CD4-positive, alpha-beta T cell treated with Interleukin-4 for 4 hours (primary cell): Measurements from ENCODE around the gene ILDR1.

Experiments
- DNase-seq: peaks from one replicate; pipeline ENCODE4 v3.0.0-alpha.2; 2020

ILDR1 gene

DNA sequence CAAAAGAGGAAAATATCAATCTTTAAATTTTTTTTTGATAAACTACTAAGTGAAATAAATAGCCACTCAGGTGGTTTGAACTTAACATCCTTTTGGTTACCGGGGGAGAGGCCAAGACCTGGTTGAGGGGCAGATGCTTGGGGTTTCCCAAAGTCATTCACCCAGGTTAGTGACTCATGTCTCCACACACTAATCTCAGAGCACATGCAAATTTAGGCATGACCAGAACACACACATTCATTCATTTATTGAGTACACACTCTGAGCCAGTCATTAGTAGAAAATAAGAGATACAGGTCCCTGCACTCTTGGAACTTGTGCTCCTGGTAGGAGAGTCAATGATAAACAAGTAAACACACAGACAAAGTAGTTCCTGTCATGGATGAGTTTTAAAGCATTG lies 7.3 kb downstream of the ILDR1 start:
- no peak for DNase-seq

DNA sequence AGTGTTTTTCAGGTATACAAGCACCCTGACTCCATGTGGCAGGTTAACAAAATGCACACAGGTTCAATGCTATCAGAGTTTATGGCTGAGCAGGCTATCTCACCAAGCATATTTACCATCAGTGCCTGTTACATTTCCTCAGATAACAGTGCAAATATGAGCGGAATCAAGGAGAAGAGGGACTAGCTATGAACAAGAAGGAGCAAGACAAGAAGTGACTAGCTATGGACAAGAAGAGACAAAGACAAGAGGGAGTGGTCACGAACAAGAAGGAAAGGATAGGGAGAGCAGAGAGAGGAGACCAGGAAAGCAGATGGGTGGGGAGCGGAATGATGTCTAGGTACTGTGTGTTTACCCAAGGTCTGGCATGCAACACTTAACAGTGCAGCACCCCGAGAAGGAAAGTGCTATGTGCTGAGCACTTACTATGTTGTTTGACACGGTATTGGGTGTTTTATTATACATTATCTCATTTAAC lies 8.6 kb downstream of the ILDR1 start:
- DNase-seq: no peak

DNA sequence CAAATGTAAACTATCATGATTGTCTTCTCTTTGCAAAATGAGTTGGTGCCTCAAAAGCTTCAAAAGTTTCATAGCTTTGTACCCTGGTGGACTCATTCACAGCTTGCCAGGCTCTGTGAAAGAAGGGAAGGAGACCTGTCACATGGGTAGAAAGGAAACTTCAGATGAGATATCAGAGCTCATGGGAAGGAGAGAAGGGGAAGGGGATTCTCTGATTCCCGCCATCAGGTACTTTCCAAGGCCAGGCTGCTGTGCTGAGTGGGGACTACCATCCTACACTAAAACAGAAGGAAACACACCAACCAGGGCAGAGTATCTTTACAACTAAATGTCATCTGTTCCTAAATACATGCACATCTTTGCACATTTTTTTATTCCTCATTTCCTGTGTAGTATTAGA lies 9.2 kb downstream of the ILDR1 start:
- no peak for DNase-seq

DNA sequence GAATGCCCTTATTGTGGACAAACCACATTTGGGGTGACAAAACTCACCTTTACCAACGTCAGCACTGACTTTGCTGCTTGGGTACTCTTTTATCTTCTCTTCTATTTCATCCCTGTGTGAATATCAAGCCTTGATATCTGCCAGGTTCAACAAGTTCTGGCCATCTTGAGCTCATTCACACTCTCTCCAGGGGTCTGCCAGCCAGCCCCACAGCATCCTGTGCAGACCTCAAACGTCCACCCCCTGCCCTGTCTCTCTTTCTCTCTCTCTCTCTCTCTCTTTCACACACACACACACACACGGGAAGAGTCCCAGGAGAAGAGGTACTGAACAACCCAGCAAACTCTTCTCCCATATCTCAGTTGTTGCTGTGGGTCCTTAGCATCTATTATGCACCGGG lies 10.7 kb downstream of the ILDR1 start:
- no peak for DNase-seq

DNA sequence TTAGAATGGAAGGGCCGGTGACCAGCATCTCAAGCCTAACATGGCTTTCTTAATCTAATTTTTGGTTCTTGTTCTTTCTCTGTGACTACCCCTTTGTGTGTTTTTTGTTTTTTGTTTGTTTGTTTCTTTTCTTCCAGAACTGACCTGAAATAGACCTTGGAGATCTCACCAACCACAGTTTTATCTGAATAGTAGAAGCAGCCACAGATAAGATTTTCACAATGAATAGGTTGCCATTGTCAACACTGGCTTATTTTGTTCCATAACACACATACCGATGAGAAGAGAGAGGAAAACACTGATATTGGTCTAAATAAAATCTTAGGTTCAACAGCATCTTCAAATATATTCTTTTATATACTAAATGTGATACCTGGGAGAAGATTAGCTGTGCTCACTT lies 11.5 kb downstream of the ILDR1 start:
- DNase-seq: no peak

DNA sequence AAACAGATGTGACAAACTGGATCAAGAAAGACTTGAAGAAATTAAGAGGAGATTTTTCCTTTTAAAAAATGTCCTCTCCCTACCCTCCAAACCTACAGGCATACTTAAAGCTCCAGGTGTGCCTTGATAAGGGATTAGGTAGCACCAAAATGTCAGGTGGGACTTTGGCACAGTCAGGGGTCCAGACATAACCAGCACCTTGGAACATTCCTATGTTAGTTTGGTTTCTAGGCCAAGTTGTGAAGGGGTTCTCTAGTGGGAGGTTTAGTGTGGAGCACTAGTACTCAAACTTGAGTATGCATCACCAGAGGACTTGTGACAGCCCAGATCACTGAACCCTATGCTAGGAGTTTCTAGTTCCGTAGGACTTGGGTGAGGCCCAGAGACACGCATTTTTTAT lies 13.9 kb downstream of the ILDR1 start:
- DNase-seq: no peak

DNA sequence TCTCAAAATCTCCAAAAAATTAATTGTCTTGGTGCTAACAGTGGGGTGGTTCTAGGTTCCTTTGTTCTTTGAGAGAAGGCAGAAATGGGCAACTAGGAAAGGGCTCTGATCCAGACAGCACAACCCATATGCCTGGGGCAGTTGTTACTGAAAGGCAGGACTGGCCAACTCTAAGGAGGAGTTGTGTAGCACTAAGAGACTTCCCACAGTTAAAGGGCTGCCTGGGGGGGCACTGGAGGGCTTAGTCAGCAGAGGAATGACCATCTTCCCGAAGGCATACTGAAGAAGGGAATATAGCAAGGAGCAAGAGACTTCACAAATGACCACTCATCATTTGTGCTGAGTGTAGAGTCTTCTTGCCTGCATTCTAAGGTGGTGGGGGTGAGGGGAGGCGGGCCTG lies 15.8 kb downstream of the ILDR1 start:
- no peak for DNase-seq

DNA sequence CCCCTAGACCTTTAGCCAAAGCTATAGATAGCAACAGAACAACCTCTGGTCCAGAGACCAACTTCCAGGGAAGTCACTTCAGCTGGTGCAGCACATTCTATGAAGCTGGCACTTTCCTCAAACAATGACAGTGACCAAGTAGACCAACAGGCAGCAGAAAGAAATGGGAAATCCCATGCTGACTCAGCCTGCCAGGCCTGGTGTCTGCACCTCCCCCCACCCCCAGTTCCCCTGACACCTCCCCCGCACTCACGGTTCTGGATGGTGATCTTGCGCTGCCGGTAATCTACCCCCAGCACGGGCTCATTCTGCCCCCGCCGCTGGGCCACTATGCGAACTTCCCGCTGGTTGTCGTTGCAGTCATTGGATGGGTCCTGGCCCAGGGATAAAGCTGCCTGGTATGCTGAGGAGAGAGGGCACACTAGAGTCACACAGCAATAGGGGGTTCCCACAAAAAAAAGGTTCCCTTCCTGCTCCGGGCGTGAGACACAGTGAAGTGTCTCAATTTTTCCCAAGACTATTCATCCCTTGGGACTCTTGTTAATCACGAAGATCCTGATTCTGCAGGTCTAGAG lies 17.0 kb downstream of the ILDR1 start:
- DNase-seq: no peak

DNA sequence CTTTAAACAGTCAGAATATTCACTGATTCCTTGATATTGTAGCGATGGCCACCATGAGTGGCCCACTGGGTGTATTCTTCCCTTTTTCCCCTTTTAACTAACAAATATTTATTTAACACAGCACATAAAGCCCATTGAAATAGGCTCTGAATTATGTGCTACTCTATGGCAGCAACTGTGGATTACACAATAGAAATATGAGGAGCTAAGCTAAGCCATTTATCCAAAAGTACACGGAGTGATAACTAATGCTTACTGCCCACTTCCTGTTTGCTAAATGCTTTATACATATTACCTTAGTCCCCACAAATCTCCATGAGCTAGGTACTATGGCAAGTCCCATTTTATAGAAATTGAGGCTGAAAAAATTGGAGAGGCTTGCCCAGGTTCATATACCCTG lies 17.9 kb downstream of the ILDR1 start:
- DNase-seq: no peak

DNA sequence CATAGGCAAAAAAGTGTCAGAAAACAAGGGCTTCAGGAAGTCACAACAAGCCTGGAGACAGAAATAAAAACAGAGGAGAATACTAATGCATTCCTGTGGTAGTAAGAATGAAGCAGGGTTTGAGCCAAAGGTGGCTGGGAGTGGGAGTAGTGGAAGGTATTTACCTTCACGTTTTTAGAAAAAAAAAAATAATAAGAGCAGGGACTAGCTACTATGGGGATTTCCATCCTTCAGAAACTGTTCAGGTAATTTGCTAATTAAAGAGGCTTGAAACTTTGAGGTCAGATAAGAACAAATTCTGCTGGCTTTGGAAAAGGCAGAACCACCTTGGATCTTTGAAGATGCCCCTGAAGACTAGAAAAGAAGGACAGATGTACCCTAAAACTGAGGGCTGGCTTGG lies 18.4 kb downstream of the ILDR1 start:
- no peak for DNase-seq

DNA sequence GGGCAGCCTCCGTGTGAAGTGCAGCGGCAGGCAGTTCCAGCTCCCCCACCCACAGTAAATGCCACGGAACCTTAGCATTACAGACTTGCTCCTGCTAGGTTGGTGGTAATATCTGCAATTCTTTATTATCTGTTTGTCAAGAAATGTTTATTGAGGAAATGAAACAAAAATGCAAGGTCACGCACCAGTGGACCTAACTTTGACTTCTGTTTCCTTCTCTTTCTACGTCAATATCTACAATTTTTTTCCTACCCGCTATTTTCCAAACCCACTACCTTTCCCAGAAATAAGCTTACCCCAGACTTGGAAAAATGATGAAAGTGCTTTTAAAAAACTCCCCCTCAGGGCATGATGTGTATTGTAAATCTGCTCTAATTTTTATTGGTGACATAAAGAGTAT lies 18.9 kb downstream of the ILDR1 start:
- DNase-seq: no peak

DNA sequence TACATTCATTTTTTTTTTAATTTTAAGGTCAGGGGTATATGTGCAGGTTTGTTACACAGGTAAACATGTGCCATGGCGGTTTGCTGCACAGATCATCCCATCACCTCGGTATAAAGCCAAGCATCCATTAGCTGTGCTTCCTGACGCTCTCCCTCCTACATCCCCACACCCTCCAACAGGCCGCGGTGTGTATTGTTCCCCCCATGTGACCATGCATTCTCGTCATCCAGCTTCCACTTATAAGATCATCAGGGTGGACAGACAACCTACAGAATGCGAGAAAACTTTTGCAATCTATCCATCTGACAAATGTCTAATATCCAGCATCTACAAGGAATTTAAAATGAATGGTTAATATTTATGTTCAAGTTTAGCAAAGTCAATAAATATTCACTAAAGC lies 19.4 kb downstream of the ILDR1 start:
- no peak for DNase-seq

DNA sequence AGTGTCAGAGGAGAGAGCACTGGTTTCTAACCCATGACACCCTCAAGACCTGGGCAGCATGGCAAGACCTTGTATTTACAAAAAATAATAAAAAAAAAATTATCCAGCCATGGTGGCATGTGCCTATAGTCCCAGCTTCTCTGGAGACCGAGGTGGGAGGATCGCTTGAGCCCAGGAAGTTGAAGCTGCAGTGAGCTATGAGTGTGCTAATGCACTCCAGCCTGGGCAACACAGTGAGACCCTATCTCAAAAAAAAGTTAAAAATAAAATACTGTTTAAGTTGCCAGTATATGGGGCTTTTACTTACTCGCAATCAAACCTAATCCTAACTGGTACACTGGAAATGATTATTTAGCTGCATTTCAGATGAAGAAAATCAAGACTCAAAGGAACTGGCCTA lies 20.2 kb downstream of the ILDR1 start:
- DNase-seq: no peak

DNA sequence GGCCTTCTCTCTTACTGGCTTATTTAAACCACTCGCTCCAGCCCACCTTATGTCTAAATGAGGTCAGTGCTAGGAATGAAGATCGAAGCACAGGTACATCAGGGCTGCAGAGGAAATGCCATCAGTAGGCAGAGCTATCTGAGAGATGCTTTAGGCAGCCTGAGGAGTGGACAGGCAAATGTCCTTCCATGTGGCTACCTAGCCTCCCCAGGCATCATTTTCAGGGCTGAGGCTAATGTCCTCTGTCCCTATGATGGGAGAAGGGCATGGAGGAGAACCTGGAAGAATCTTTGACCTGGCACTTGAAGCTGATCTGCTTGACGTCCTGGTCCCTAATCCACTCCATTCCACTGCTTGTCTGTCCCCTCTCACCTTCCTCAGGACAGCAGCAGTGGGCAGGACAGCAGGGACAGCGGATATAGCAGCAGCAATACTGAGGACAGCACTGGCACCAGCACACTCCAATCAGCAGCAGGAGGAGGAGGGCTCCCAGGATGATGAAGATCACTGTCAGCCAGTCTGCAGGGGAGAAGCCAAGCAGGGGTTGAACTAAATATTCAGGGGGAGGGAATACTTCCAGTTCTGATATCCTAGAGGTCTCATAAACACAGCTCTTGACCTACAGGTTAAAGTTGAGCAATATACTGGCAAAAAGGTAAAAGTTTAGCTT lies 21.0 kb downstream of the ILDR1 start:
- DNase-seq: no peak

DNA sequence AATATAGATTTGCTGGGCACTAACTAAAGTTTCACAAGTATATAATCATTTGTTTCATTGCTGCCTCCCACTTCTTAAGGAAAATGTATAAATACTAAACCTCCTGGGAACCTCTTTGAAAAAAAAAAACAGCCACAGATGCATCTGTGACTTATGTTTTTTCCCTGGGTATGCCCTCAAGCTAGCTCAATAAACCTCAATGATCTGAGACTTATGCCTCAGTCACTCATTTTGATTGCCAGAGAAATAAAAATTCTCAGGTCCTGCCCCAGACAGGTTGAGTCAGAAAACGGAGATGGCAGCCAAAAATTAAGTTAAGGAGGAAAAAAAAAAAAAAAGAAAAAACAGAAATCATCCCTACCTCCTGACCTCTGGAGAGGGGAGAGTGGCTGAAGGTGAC lies 22.1 kb downstream of the ILDR1 start:
- DNase-seq: no peak

DNA sequence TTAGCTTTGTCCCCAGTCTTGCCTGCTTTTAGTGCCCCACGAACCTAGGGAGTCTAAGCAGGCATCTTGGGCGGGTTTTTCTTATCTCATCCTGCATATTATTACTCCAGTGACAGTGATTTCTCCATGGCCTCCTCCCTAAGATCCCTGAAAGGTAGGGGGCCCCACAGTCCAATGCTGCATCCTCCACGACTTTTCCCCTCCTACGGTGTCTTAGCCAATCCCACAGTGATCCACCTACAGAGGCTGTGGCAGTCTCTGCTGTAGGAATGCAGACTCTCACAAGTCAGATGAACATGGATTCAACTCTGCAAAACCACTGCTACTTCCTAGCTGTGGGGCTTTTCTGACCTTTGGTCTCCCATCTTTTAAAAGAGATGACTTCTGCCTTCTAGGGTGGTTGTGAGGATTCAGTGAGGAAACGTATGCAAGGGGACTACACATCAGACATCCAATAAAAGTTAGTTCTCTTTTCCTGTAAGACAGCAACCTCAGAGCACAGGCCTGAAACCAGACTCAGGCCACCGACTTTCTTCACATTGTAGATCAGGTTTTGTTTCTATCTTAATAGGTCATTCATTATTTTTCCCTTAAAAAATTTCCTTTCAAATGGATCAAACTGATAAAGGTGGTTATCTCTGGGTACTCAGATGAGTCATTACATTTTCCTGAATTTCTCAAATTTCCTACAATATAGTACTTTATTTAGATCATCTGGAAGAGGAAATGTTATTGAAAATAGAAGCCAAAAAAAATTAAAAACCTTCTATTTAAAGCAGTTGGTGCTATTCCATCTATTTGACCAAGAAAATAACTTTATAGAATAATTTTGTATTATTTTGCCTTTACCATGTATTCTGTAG lies 23.2 kb downstream of the ILDR1 start:
- no peak for DNase-seq

DNA sequence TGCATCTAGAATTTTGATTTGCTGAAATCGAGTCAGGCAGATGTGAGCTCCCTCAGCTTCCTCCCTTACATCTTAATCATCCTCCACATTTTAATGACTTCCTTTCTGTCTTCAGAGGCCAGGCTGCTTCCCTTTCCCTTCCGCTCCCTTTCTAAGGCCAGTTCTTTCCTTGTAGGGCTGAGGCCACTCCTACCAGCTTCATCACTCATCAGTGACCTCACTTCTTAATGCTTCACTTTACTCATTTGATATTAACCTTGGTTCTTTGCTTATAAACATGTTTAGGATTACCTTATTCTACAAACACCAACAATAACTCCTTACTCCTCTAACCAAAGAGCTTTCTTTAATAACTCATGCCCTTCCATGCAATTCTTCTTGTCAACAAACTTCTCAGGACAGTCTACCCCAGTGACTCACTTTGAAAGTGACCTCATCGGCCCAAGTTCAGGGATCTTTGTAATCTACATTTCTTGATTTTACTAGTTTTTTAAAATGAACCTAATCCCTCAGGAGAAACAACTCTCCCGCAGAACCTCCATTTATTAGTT lies 23.9 kb downstream of the ILDR1 start:
- DNase-seq: peak; percentile 17

DNA sequence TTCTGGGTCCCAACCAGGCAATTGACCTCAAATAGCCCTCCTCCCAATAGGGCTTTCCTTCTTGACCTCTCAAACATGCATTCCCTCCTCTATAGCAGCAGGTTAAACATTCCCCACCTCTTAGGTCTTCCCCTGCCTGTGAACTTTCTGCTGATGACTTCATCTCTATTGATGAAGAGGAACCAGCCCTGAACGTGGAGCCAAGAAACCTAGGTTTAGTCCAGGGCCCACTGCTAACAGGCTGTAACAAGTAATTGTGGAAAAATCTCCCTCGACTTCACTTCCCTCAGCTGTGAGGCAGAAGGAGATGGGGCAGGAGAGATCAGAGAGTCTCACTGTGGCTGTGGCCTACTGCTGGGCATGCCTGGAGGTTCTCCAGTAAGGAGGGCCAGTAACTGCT lies 24.7 kb downstream of the ILDR1 start:
- DNase-seq: no peak

DNA sequence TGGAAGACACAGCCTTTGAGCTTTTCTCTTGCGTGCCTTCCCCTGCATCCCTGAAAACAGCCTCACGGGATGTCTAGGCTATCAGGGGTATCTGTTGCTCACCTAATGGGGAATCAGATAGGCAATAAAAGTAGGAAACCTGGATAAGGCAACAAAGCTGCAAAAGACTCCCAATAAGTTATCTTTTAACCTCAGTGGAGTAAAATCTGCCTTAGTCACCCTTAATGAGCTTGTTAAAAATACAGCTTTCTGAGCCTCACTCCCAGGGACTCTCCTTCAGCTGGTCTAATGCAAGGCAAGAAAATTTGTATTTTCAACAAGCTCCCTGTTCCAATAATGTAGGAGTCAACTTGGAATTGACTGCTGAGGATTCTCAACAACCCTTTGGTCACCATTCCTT lies 25.6 kb downstream of the ILDR1 start:
- no peak for DNase-seq

DNA sequence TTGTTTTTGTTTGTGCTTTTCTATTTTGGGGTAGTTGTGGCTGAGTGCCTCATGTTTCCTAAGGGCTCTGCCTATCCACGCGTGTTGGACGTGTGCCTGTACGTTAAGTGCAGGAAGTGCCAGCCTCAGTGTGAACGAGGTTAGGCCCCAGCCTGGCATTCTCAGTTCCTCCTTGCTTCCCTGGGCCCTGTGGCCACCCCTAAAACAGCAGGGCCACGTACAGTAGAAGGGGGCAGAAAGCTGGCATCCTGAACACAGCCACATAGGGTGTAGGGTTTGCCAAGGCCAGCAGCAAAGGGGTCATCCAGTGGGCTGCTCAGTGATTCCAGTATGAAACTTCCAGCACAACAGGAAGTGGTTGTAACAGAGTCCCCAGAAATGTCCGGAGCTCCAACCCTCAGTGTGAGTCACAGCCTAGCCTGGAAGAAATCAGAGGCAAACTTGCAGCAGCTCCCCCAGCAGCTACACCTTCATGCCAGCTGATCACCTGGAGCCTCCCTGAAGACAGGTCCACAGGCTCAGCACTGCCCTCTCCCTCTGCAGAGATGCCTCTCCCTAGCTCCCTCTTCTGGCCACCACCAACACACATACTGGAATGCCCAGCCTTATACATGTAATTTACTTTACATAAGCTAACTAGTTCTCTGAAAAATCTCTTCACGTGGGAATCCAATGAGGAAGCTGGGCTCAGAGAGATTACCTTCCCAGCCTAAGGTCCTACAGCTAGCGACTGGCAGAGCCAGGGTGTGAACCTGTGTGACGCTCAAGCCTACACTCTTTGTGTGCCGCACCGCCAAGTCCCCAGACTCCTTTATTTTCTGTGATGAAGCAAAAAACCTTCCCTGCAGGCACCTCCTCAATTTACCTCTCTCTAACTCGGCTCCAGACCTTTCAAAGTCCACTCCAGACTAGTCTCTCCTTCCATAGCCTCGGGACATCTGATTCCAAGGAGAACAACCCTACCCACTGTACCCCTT lies 26.6 kb downstream of the ILDR1 start:
- DNase-seq: peak; percentile 10

DNA sequence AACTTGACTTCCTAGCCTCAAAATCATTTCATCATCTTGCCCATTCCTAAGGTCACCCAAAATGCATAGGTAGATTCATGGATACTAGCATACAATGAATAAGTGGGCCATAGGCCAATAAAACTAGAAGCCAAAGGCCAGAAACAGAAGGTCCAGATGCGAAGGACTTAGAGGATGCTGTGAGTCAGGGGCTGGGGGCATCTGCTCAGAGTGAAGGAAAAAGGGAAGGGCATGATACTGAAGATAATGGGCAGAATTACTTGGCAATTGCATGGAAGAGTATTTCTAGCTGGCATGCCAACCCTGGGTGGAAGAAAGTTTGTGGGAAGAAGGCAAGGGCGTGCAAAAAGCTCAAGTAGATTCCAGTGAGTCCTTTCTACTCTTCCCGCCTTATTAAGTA lies 27.5 kb downstream of the ILDR1 start:
- DNase-seq: no peak
